ENCODE measurements around the gene KIF14.
"Not testable (repeated sequence)": the region's sequence is repeated elsewhere in the genome, so short reads cannot be mapped to it uniquely, and the experiment has no call there.

KIF14 gene

GRCh38 chr1:200630515-200630899 is 10.0 kb upstream of the KIF14 start:
- not testable (repeated sequence) for DNase-seq

- DNase-seq: no peak
These were observed 9.4 kb upstream of the KIF14 start for GRCh38 chr1:200629876-200630514.

GRCh38 chr1:200628223-200628881 is 7.8 kb upstream of the KIF14 start:
- DNase-seq: peak; percentile 93

GRCh38 chr1:200627575-200628222 is 7.1 kb upstream of the KIF14 start:
- DNase-seq: peak; percentile 82

- no peak for DNase-seq
These were observed 6.4 kb upstream of the KIF14 start for GRCh38 chr1:200626853-200627534.

- no peak for DNase-seq
These were observed 4.9 kb upstream of the KIF14 start for GRCh38 chr1:200625381-200625824.

GRCh38 chr1:200624679-200625335 is 4.3 kb upstream of the KIF14 start:
- peak; percentile 63 for DNase-seq

GRCh38 chr1:200619894-200620272 is 668 bp downstream of the KIF14 start:
- no peak for DNase-seq

- DNase-seq: no peak
These were observed 9.7 kb downstream of the KIF14 start for GRCh38 chr1:200610846-200611245.

GRCh38 chr1:200602632-200603031 is 17.9 kb downstream of the KIF14 start:
- no peak for DNase-seq

- peak; percentile 64 for DNase-seq
These were observed 30.6 kb downstream of the KIF14 start for GRCh38 chr1:200590001-200590400.

GRCh38 chr1:200588698-200589097 is 31.9 kb downstream of the KIF14 start:
- DNase-seq: peak; percentile 83

GRCh38 chr1:200564319-200564718 is 56.2 kb downstream of the KIF14 start:
- DNase-seq: no peak

GRCh38 chr1:200561856-200562214 is 58.7 kb downstream of the KIF14 start:
- no peak for DNase-seq

- DNase-seq: peak; percentile 50
These were observed 61.6 kb downstream of the KIF14 start for GRCh38 chr1:200558866-200559459.

GRCh38 chr1:200556002-200556401 is 64.5 kb downstream of the KIF14 start:
- DNase-seq: no peak

- not testable (repeated sequence) for DNase-seq
These were observed 67.8 kb downstream of the KIF14 start for GRCh38 chr1:200552737-200553136.

GRCh38 chr1:200550367-200550766 is 70.2 kb downstream of the KIF14 start:
- no peak for DNase-seq

GRCh38 chr1:200547386-200547785 is 73.2 kb downstream of the KIF14 start:
- DNase-seq: no peak

- DNase-seq: no peak
These were observed 74.0 kb downstream of the KIF14 start for GRCh38 chr1:200546577-200546976.

GRCh38 chr1:200542162-200542561 is 78.4 kb downstream of the KIF14 start:
- no peak for DNase-seq

- DNase-seq: no peak
These were observed 80.3 kb downstream of the KIF14 start for GRCh38 chr1:200540281-200540680.

GRCh38 chr1:200538179-200538578 is 82.4 kb downstream of the KIF14 start:
- no peak for DNase-seq

Data from suppressor macrophage treated with lipopolysaccharide for 4 hours (primary cell).